Hepatocyte (in vitro differentiated cells): ENCODE results near the gene GRK2. TPM values are rescaled to one million over a fixed set of nuclear protein-coding genes. Genes with fewer than 3 reads are reported as not detected.

Experiments
- DNase-seq: peaks from one replicate; pipeline ENCODE4 v3.0.0-alpha.2; 2016; ENCODE audit warnings: low spot score
- H2AFZ ChIP-seq: fragments of 200-600 bp; sonication (generic); 2 replicates; pipeline ENCODE4 v1.6.0; 2016; ENCODE audit warnings: antibody characterized with exemption, mild to moderate bottlenecking
- H3K27ac ChIP-seq: fragments of 200-600 bp; sonication (generic); 2 replicates; pipeline ENCODE4 v1.5.1; 2016; ENCODE audit warnings: mild to moderate bottlenecking
- H3K27me3 ChIP-seq: fragments of 200-600 bp; sonication (generic); 2 replicates; pipeline ENCODE4 v1.6.1; 2016
- H3K36me3 ChIP-seq: fragments of 200-600 bp; sonication (generic); replicated peaks from 2 replicates; pipeline ENCODE4 v1.5.1; 2016; ENCODE audit warnings: low read depth; ENCODE audit not compliant: insufficient read depth
- H3K4me1 ChIP-seq: fragments of 200-600 bp; sonication (generic); 2 replicates; pipeline ENCODE4 v1.5.1; 2016; ENCODE audit warnings: mild to moderate bottlenecking, moderate library complexity; ENCODE audit not compliant: insufficient read depth
- H3K4me2 ChIP-seq: fragments of 200-600 bp; sonication (generic); 2 replicates; pipeline ENCODE4 v1.6.0; 2016
- H3K4me3 ChIP-seq: fragments of 200-600 bp; sonication (generic); 2 replicates; pipeline ENCODE4 v1.5.1; 2016; ENCODE audit warnings: mild to moderate bottlenecking
- H3K79me2 ChIP-seq: fragments of 200-600 bp; sonication (generic); 2 replicates; pipeline ENCODE4 v1.6.0; 2017; ENCODE audit warnings: mild to moderate bottlenecking
- H3K9me2 ChIP-seq: fragments of 200-600 bp; sonication (generic); replicated peaks from 2 replicates; pipeline ENCODE4 v1.6.0; 2017; ENCODE audit warnings: mild to moderate bottlenecking; ENCODE audit not compliant: insufficient read depth
- H3K9me3 ChIP-seq: fragments of 200-600 bp; sonication (generic); 2 replicates; pipeline ENCODE4 v1.5.1; 2016; ENCODE audit warnings: low read depth, mild to moderate bottlenecking
- H4K20me1 ChIP-seq: fragments of 200-600 bp; sonication (generic); 2 replicates; pipeline ENCODE4 v1.6.0; 2016; ENCODE audit warnings: mild to moderate bottlenecking; ENCODE audit not compliant: insufficient read depth, poor library complexity, severe bottlenecking
- CTCF ChIP-seq: fragments of 200-600 bp; sonication (generic); IDR thresholded peaks from 2 replicates; pipeline ENCODE4 v1.5.1; 2016; ENCODE audit warnings: antibody characterized with exemption, mild to moderate bottlenecking; ENCODE audit not compliant: poor library complexity
- EZH2 ChIP-seq: fragments of 200-600 bp; sonication (generic); IDR thresholded peaks from 2 replicates; pipeline ENCODE4 v1.6.1; 2016; ENCODE audit warnings: antibody characterized with exemption, mild to moderate bottlenecking, borderline replicate concordance
- EZH2phosphoT487 ChIP-seq: fragments of 200-600 bp; sonication (generic); IDR thresholded peaks from one replicate; pipeline ENCODE4 v1.6.1; 2018; ENCODE audit warnings: antibody characterized with exemption, mild to moderate bottlenecking, low read depth, moderate library complexity; ENCODE audit not compliant: unreplicated experiment, severe bottlenecking
- WGBS: methylation state at CpG from one replicate; pipeline ENCODE4 v1.1.6; 2016; ENCODE audit warnings: low lambda C conversion rate; ENCODE audit errors: missing lambda C conversion rate; 5-methylcytosine and 5-hydroxymethylcytosine counted together
- polyA plus RNA-seq: library from polyadenylated mRNA; unstranded; fragments of >200 nt; fragmentation: Nextera tagmentation; extraction: Ambion mirVana; gene quantifications from 2 replicates; pipeline ENCODE4 v1.2.1, GENCODE V29; 2016
- total RNA-seq: library from RNA; depleted of rRNA; stranded (reverse); fragments of >200 nt; gene quantifications from 2 replicates; pipeline ENCODE4 v1.2.3, GENCODE V29; 2014

The GRK2 gene
- total and polyA plus RNA-seq, 2 experiments from 2014 or later: 41.4 to 59.6 TPM

DNA sequence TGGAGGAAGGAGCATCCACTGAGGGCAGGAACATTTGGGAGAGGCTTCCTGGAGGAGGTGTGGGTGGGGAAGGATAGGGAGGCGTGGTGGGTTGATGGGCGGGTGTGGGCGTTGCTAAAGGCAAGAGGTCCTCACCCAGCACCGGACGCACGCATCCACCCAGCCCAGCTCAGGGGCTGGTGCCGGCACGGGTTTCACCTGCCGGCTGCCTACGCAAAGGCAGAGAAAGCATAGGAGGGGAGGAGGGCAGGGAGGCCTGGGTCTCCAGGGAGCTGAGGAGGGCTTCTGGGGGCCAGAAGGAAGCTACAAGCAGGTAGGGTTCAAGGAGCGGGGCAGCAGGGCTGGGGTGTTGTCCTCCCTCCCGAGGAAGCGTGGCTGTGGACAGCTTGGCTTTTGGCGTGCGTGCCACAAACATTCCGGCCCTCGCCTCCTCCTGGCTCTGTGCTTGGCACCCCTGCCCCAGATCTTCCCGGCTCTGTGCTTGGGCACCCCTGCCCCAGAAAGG, 44.8 kb downstream of the GRK2 start:
- no peak for DNase-seq
- Histone ChIP-seq H3K79me2 (no peaks in the 10 kb centered on the region), H4K20me1 (no peaks in the 10 kb centered on the region), H3K4me3 (no peak overlapping the region), H2AFZ (no peak overlapping the region), H3K36me3 (no peaks in the 10 kb centered on the region), H3K4me1 (no peaks in the 10 kb centered on the region), H3K4me2 (no peak overlapping the region), H3K27me3 (no peaks in the 10 kb centered on the region), H3K9me2 (no peaks in the 10 kb centered on the region), H3K9me3 (no peaks in the 10 kb centered on the region), H3K27ac (no peak overlapping the region)
- TF ChIP-seq EZH2phosphoT487: no peak
- no peak for TF ChIP-seq CTCF
- TF ChIP-seq EZH2: no peak
- 90% methylated on average over 18 of the region's 18 CpGs for whole genome bisulfite sequencing

GRCh38 chr11:67311556-67312082, 45.3 kb downstream of the GRK2 start:
- Histone ChIP-seq H3K36me3 (no peaks in the 10 kb centered on the region), H3K4me2 (no peak overlapping the region), H3K4me3 (no peak overlapping the region), H4K20me1 (no peaks in the 10 kb centered on the region), H2AFZ (no peak overlapping the region), H3K4me1 (peaks cover 3% of the 10 kb centered on the region), H3K9me3 (no peaks in the 10 kb centered on the region), H3K9me2 (no peaks in the 10 kb centered on the region), H3K27ac (peak overlapping the region; percentile 76), H3K27me3 (no peaks in the 10 kb centered on the region), H3K79me2 (no peaks in the 10 kb centered on the region)
- TF ChIP-seq CTCF (no peak), EZH2phosphoT487 (no peak), EZH2 (no peak)
- no peak for DNase-seq
- 86% methylated on average over 12 of the region's 15 CpGs for WGBS

GRCh38 chr11:67312187-67313021, 46.1 kb downstream of the GRK2 start:
- Histone ChIP-seq H3K4me1 (peaks cover 3% of the 10 kb centered on the region), H3K79me2 (no peaks in the 10 kb centered on the region), H3K27ac (peak overlapping the region; percentile 76), H4K20me1 (no peaks in the 10 kb centered on the region), H3K9me3 (no peaks in the 10 kb centered on the region), H3K27me3 (no peaks in the 10 kb centered on the region), H2AFZ (no peak overlapping the region), H3K4me2 (no peak overlapping the region), H3K9me2 (no peaks in the 10 kb centered on the region), H3K36me3 (no peaks in the 10 kb centered on the region), H3K4me3 (no peak overlapping the region)
- DNase-seq: no peak
- WGBS: 76% methylated on average over 22 of the region's 22 CpGs
- TF ChIP-seq EZH2phosphoT487 (no peak), EZH2 (no peak), CTCF (no peak)
